Type B pancreatic cell (in vitro differentiated cells): ENCODE measurements around the gene FADS2. TPM values are rescaled to one million over a fixed set of nuclear protein-coding genes. Genes with fewer than 3 reads are reported as not detected.

ENCODE experiments used
- DNase-seq: peaks from one replicate; pipeline ENCODE4 v3.0.0; 2021; ENCODE audit warnings: mixed read lengths; ENCODE audit not compliant: unreplicated experiment; ENCODE audit errors: extremely low spot score
- H3K27ac Mint-ChIP-seq: 2 replicates; pipeline ENCODE4 v1.8.0; 2021; ENCODE audit warnings: mild to moderate bottlenecking, mixed read lengths
- H3K27me3 Mint-ChIP-seq: 2 replicates; pipeline ENCODE4 v1.8.0; 2021; ENCODE audit warnings: mixed read lengths
- H3K36me3 Mint-ChIP-seq: 2 replicates; pipeline ENCODE4 v1.8.0; 2021; ENCODE audit warnings: mixed read lengths
- H3K4me1 Mint-ChIP-seq: one replicate; pipeline ENCODE4 v1.8.0; 2021; ENCODE audit warnings: mixed read lengths; ENCODE audit not compliant: unreplicated experiment
- H3K4me3 Mint-ChIP-seq: 2 replicates; pipeline ENCODE4 v1.8.0; 2021; ENCODE audit warnings: mild to moderate bottlenecking, mixed read lengths
- H3K9me3 Mint-ChIP-seq: 2 replicates; pipeline ENCODE4 v1.8.0; 2021; ENCODE audit warnings: mixed read lengths
- total RNA-seq: library from RNA; stranded (reverse); gene quantifications from 2 replicates; pipeline ENCODE4 v1.2.1, GENCODE V29; 2021; ENCODE audit warnings: low replicate concordance
- TF ChIP-seq, protein P1 (sequence below): fragments of 200-600 bp; sonication (generic); conservative IDR thresholded peaks from 2 replicates; pipeline ENCODE4 v1.5.0; 2021; ENCODE audit warnings: antibody characterized with exemption, mild to moderate bottlenecking

The FADS2 gene
- total RNA-seq, 1 donor from 2014 or later = 205 TPM

DNA sequence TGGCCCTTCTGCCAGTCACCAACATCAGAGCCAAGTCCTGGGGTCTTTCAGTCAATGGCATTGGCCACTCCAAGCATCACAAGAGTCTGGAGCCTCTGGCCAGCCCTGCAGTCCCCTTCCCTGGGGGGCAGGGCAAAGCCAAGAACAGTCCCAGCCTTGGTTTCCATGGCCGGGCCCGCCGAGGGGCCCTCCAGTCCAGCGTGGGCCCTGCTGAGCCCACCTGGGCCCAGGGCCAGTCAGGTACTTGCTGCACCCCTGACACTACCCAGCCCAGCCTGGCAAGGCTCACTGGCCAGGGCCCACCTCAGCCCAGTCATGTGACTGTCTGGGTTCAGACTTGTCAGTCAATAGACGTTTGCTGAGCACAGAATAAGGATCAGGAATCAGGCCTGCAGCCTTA is 46.5 kb upstream of the FADS2 start:
- no peak for DNase-seq
- peaks cover 9% of the 10 kb centered on the region for H3K36me3 Mint-ChIP-seq
- H3K4me1 Mint-ChIP-seq = peaks cover 10% of the 10 kb centered on the region
- no peak overlapping the region for H3K27ac Mint-ChIP-seq
- TF ChIP-seq, protein P1, sequence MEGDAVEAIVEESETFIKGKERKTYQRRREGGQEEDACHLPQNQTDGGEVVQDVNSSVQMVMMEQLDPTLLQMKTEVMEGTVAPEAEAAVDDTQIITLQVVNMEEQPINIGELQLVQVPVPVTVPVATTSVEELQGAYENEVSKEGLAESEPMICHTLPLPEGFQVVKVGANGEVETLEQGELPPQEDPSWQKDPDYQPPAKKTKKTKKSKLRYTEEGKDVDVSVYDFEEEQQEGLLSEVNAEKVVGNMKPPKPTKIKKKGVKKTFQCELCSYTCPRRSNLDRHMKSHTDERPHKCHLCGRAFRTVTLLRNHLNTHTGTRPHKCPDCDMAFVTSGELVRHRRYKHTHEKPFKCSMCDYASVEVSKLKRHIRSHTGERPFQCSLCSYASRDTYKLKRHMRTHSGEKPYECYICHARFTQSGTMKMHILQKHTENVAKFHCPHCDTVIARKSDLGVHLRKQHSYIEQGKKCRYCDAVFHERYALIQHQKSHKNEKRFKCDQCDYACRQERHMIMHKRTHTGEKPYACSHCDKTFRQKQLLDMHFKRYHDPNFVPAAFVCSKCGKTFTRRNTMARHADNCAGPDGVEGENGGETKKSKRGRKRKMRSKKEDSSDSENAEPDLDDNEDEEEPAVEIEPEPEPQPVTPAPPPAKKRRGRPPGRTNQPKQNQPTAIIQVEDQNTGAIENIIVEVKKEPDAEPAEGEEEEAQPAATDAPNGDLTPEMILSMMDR = no peak
- no peaks in the 10 kb centered on the region for H3K9me3 Mint-ChIP-seq
- no peak overlapping the region for H3K4me3 Mint-ChIP-seq
- H3K27me3 Mint-ChIP-seq = no peaks in the 10 kb centered on the region

DNA sequence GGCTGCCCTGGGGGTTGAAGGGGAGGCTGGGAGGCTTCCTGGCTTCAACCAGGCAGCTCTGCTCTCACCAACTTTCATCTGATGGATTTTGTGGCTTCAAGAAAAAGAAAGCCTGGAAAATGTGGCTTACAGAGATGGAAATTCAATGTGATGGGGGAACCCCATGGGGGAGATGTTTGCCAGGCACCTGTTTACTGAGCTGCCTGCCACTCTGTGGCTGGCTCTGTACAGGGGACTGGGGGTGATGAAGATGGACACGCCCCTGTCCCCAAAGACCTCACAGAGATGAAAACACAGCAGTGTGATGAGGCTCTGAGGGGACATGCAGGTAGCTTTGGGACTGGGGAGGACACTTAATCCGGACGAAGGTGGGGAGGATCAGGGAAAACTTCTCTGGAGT is 45.8 kb upstream of the FADS2 start:
- TF ChIP-seq, protein P1 = no peak
- Mint-ChIP-seq H3K27me3 (no peaks in the 10 kb centered on the region), H3K36me3 (peaks cover 9% of the 10 kb centered on the region), H3K4me3 (no peak overlapping the region), H3K4me1 (peaks cover 10% of the 10 kb centered on the region), H3K9me3 (no peaks in the 10 kb centered on the region), H3K27ac (peak overlapping the region; percentile 50)
- DNase-seq = no peak

DNA sequence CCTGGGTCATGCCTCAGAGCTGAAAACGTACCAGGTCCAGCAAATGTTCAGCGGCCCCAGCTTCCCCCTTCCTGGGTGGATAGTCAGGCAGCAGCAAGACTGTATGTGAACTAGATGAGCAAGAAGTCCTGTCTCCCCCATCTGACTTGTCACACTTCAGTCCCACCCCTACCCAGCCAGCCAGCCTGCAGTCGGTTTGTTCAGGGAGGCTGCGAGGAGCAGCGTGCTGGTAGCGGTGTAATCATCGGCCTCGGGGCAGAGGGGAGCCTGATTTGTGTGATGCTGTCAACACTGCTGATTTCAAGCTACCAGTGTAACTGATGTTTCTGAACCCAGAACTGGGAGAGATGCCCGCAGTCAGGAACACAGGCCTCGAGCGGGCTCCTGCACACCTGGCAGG is 45.3 kb upstream of the FADS2 start:
- Mint-ChIP-seq H3K36me3 (peaks cover 8% of the 10 kb centered on the region), H3K4me1 (peaks cover 10% of the 10 kb centered on the region), H3K27me3 (no peaks in the 10 kb centered on the region), H3K9me3 (no peaks in the 10 kb centered on the region), H3K27ac (peak overlapping the region; percentile 50), H3K4me3 (no peak overlapping the region)
- no peak for DNase-seq
- TF ChIP-seq, protein P1 = no peak

DNA sequence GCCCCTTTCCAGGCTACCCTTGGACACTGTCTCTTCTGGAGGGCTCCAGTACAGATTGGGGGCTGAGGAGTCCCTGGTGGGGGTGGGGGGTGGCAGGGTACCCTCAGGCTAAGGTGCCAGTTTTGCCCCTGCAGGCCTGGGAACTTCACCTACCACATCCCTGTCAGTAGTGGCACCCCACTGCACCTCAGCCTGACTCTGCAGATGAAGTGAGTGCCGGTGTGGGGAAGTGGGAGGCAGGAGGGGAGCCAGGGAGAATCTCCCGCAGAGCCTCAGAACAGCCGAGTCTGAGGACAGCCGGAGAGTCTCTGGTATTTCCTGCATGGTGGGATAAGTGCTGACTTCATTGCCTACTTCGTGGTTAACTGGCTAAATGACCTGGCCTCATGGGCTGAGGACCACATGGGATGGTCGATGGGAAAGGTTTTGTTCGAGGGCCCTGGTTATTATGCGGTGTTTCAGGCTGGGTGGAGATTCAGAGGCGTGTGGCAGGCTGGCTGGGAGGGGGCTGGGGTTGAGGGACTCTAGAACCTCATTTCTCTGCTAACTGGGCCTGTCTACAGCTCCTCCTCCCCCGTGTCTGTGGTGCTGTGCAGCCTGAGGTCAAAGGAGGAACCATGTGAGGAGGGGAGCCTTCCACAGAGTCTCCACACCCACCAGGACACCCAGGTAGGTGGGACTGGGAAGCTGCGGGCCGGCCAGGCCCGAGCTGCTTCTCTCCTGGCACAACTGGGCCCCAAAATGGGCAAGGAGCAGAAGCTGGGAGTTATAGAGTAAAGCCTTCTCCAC is 44.2 kb upstream of the FADS2 start:
- no peak overlapping the region for H3K27ac Mint-ChIP-seq

DNA sequence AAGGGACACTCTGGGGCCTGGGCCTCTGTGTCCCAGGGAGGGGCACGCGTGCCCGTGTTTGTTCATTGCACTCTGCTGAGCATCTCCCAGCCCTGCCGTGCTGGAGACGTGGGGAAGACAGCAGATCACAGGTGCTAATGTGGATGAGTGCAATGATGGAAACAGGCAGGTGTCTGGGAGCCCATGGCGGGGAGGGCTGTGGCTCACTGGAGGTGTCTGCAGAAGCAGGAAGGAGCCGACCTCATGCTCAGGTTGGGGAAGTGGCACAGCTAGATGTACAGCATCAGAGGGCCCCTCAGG is 43.6 kb upstream of the FADS2 start:
- no peak overlapping the region for H3K27ac Mint-ChIP-seq
- TF ChIP-seq, protein P1 = no peak

More for the DNA sequence above, 44.2 kb upstream of the FADS2 start:
- H3K27me3 Mint-ChIP-seq = no peaks in the 10 kb centered on the region
- H3K4me1 Mint-ChIP-seq = peaks cover 10% of the 10 kb centered on the region
- H3K4me3 Mint-ChIP-seq = no peak overlapping the region
- TF ChIP-seq, protein P1 = no peak
- peaks cover 3% of the 10 kb centered on the region for H3K36me3 Mint-ChIP-seq
- no peaks in the 10 kb centered on the region for H3K9me3 Mint-ChIP-seq
- no peak for DNase-seq

More for the DNA sequence above, 43.6 kb upstream of the FADS2 start:
- H3K9me3 Mint-ChIP-seq = no peaks in the 10 kb centered on the region
- no peak overlapping the region for H3K4me3 Mint-ChIP-seq
- no peak for DNase-seq
- no peaks in the 10 kb centered on the region for H3K27me3 Mint-ChIP-seq
- H3K36me3 Mint-ChIP-seq = peaks cover 3% of the 10 kb centered on the region
- peaks cover 10% of the 10 kb centered on the region for H3K4me1 Mint-ChIP-seq
